H1 (cell line): ENCODE measurements around the gene CCDC89. TPM values are rescaled to one million over a fixed set of nuclear protein-coding genes. Genes with fewer than 3 reads are reported as not detected.

Experiments used
- ASH2L ChIP-seq: fragments of 200-600, 300-600 bp; sonication (generic); IDR thresholded peaks from one replicate; pipeline ENCODE4 v1.7.1; 2017; ENCODE audit warnings: low read length
- BACH1 ChIP-seq: IDR thresholded peaks from 2 replicates; pipeline ENCODE4 v1.6.1; 2012; ENCODE audit warnings: low read length, improper control_type of control experiment
- KDM1A ChIP-seq: fragments of 200-600, 300-600 bp; sonication (generic); IDR thresholded peaks from 2 replicates; pipeline ENCODE4 v1.7.1; 2016; ENCODE audit warnings: mild to moderate bottlenecking, low read length, borderline replicate concordance
- RBBP5 ChIP-seq: IDR thresholded peaks from 2 replicates; pipeline ENCODE4 v1.7.1; 2012; ENCODE audit warnings: low read depth, mild to moderate bottlenecking, inconsistent platforms, low read length, moderate library complexity, borderline replicate concordance
- TBP ChIP-seq: IDR thresholded peaks from 2 replicates; pipeline ENCODE4 v1.6.1; 2011; ENCODE audit warnings: low read depth, low read length, improper control_type of control experiment
- polyA plus RNA-seq, 7 experiments: library from polyadenylated mRNA; depleted of rRNA in 3 of 7; stranded (reverse) in 5 of 7; unstranded in 2 of 7; fragments of >200 nt in 5 of 7; fragments of 200-250 nt in 2 of 7; gene quantifications; 1 replicate in 5 of 7; 2 replicates in 1 of 7; 4 replicates in 1 of 7; pipeline versions ENCODE4 v1.2.1 to v1.2.3, GENCODE V29; 2011 to 2013; ENCODE audit warnings: missing spikeins in 2 of 7, mixed read lengths in 2 of 7
- total RNA-seq: library from RNA; stranded (reverse); fragmentation: NEBNext Ultra II Directional; extraction: Animal tissue kit (Norgen Biotek cat#: 25700); gene quantifications from 2 replicates; pipeline ENCODE4 v1.2.1, GENCODE V29; 2021
- TF ChIP-seq, protein P1 (sequence below): fragments of 300-600 bp; sonication (generic); IDR thresholded peaks from 2 replicates; pipeline ENCODE4 v1.7.1; 2012; ENCODE audit warnings: low read length, moderate library complexity, mild to moderate bottlenecking, inconsistent platforms; ENCODE audit not compliant: insufficient replicate concordance

CCDC89 gene
- total and polyA plus RNA-seq, 2 of the 8 experiments (the other 6 are each of a cell fraction or from before 2014, with no cell fraction given), result not detected

DNA sequence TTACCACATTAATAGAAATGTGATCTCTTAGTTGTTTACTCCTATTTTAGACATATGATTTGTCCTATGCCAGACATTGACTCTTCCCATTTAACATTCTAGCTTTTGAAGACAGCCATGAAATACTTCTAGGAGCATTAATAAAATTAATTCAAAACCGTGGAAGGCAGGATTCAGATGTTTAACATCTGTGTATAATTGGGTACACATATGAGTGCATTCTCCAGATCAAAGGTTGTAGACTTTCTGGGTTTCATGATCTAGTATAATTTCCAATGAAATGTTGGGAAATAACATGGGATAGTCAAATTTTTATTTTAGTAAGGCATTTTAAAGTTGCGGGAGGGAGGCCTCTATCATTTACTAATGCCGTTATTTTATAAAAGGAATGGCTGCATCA, 35.2 kb upstream of the CCDC89 start (continued):
- TF ChIP-seq, protein P1, sequence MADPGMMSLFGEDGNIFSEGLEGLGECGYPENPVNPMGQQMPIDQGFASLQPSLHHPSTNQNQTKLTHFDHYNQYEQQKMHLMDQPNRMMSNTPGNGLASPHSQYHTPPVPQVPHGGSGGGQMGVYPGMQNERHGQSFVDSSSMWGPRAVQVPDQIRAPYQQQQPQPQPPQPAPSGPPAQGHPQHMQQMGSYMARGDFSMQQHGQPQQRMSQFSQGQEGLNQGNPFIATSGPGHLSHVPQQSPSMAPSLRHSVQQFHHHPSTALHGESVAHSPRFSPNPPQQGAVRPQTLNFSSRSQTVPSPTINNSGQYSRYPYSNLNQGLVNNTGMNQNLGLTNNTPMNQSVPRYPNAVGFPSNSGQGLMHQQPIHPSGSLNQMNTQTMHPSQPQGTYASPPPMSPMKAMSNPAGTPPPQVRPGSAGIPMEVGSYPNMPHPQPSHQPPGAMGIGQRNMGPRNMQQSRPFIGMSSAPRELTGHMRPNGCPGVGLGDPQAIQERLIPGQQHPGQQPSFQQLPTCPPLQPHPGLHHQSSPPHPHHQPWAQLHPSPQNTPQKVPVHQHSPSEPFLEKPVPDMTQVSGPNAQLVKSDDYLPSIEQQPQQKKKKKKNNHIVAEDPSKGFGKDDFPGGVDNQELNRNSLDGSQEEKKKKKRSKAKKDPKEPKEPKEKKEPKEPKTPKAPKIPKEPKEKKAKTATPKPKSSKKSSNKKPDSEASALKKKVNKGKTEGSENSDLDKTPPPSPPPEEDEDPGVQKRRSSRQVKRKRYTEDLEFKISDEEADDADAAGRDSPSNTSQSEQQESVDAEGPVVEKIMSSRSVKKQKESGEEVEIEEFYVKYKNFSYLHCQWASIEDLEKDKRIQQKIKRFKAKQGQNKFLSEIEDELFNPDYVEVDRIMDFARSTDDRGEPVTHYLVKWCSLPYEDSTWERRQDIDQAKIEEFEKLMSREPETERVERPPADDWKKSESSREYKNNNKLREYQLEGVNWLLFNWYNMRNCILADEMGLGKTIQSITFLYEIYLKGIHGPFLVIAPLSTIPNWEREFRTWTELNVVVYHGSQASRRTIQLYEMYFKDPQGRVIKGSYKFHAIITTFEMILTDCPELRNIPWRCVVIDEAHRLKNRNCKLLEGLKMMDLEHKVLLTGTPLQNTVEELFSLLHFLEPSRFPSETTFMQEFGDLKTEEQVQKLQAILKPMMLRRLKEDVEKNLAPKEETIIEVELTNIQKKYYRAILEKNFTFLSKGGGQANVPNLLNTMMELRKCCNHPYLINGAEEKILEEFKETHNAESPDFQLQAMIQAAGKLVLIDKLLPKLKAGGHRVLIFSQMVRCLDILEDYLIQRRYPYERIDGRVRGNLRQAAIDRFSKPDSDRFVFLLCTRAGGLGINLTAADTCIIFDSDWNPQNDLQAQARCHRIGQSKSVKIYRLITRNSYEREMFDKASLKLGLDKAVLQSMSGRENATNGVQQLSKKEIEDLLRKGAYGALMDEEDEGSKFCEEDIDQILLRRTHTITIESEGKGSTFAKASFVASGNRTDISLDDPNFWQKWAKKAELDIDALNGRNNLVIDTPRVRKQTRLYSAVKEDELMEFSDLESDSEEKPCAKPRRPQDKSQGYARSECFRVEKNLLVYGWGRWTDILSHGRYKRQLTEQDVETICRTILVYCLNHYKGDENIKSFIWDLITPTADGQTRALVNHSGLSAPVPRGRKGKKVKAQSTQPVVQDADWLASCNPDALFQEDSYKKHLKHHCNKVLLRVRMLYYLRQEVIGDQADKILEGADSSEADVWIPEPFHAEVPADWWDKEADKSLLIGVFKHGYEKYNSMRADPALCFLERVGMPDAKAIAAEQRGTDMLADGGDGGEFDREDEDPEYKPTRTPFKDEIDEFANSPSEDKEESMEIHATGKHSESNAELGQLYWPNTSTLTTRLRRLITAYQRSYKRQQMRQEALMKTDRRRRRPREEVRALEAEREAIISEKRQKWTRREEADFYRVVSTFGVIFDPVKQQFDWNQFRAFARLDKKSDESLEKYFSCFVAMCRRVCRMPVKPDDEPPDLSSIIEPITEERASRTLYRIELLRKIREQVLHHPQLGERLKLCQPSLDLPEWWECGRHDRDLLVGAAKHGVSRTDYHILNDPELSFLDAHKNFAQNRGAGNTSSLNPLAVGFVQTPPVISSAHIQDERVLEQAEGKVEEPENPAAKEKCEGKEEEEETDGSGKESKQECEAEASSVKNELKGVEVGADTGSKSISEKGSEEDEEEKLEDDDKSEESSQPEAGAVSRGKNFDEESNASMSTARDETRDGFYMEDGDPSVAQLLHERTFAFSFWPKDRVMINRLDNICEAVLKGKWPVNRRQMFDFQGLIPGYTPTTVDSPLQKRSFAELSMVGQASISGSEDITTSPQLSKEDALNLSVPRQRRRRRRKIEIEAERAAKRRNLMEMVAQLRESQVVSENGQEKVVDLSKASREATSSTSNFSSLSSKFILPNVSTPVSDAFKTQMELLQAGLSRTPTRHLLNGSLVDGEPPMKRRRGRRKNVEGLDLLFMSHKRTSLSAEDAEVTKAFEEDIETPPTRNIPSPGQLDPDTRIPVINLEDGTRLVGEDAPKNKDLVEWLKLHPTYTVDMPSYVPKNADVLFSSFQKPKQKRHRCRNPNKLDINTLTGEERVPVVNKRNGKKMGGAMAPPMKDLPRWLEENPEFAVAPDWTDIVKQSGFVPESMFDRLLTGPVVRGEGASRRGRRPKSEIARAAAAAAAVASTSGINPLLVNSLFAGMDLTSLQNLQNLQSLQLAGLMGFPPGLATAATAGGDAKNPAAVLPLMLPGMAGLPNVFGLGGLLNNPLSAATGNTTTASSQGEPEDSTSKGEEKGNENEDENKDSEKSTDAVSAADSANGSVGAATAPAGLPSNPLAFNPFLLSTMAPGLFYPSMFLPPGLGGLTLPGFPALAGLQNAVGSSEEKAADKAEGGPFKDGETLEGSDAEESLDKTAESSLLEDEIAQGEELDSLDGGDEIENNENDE, result no peak
- TF ChIP-seq BACH1 (no peak), KDM1A (no peak), TBP (no peak), ASH2L (no peak), RBBP5 (no peak)
